HG02852 (cell line): ENCODE data around the gene DCP1A.

ENCODE experiments used
- ATAC-seq: cut with Tn5 transposase; IDR thresholded peaks from one replicate; pipeline ENCODE4 v1.9.1; 2021; ENCODE audit warnings: mild to moderate bottlenecking, moderate library complexity; ENCODE audit not compliant: unreplicated experiment

The DCP1A gene

DNA sequence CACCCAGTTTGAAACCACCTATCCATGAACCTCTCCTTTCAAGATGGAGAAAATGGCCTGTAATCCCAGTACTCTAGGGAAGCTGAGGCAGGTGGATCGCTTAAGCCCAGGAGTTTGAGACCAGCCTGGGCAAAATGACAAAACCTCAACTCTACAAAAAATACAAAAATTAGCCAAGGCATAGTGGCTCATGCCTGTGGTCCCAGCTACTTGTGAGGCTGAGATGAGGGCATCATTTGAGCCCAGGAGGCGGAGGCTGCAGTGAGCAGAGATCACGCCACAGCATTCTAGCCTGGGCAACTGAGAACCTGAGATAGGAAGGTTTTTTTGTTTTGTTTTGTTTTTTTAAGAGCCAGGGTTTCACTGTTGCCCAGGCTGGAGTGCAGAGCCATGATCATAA lies 96.9 kb downstream of the DCP1A start:
- no peak for ATAC-seq

DNA sequence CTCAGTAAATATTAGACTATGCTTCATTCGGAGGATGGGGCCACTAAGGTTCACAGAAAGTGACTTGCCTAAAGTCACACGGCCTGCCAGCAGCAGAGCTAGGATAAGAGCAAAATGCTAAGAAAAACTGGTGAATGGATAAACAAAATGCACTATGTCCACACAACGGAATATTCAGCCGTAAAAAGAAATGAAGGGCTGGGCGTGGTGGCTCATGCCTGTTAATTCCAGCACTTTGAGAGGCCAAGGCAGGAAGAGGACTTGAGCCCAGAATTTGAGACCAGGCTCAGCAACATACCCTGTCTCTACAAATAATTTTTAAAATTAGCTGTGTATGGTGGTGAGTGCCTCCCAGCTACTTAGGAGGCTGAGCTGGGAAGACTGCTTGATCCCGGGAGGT lies 99.2 kb downstream of the DCP1A start:
- no peak for ATAC-seq

DNA sequence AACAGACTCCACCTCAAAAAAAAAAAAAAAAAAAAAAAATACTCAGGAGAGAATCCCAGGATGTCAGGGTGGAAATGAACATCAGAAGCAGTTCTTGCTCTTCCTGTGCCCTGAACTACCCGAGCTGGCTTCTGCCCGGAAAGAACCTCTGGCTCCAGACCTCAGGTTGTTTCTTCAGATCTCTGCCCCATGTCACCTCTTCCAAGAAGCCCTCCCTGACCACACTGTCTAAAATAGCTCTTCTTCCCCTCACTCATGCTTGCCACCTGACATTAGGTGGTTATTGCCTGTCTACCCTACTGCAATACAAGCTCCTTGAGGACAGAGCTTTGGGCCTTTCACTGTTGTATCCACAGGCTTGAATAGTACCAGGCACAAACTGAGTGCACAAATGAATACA lies 99.7 kb downstream of the DCP1A start:
- no peak for ATAC-seq

DNA sequence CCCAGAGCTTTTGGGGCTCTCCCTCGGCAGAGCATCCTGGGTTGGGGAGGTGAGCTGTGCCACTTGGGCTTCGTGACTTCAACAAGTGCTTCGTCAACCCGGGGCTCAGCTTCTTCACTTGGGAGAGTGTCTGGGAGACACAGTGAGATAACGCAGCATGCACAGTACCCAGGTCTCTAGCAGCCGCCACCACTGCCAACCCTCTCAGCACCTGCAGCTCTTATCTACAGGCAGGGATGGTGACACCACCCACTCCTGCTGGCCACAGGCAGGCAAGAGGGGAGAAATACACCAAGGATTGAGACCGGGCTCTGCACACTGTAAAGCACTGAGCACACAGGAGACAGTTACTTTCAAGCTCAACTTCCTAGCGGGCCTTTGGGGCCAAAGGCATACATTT lies 103.1 kb downstream of the DCP1A start:
- ATAC-seq: no peak

DNA sequence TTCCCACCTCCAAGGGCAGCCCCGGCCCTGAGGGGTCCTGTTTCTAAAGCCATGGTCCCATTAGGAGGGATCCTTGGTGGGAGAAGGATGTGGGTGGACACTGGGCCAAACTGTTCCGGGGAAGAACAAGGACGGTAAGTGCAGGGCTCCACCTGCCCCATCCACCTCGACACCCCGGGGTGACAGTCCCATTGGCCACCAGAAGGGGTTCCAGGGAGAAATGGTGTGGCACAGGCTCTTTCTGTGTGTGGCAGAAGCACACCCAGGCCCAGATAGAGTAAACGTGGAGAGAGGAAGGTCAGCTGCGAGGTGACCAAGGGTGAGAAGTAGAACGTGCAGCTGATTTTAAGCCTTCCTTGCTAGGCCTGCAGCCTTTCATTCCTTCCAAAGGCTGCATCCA lies 103.6 kb downstream of the DCP1A start:
- ATAC-seq: no peak

DNA sequence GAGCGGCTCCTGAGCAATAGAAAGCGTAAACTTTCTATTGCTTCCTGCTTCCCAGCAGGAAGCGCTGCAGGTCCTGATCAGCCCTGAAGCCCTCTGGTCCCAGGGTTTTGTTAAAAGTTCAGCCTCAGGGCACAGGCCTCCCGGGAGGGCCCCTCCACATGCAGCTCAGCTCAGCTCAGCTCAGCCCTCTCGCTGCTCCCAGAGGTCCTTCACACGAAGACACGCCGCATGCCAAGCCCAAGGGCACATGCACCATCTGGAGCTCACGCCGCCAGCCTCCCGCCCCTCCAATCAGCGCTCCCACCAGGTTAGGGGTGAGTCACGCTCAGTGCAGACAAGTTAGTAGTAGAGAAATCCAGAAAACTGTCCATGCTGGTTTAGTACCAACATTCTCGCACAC lies 104.2 kb downstream of the DCP1A start:
- ATAC-seq: no peak

DNA sequence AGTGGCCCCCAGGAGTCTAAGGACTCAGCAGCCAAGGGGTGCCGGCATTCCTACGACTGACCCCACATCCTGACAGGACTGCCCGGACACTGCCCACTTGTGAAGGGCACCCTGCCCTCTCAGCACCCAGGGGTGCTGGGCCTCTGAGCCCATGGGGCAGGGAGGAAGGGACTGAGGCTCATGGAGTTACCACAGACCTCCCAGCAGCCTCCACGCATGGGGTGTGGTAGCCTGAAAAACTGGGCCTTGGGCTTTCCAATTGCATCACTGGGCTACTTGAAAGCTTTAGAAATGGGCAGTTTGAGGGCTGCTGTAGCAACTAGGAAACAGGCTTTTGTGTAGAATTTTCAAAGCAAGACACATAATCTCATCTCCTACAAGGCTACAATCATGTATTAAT lies 104.7 kb downstream of the DCP1A start:
- no peak for ATAC-seq

DNA sequence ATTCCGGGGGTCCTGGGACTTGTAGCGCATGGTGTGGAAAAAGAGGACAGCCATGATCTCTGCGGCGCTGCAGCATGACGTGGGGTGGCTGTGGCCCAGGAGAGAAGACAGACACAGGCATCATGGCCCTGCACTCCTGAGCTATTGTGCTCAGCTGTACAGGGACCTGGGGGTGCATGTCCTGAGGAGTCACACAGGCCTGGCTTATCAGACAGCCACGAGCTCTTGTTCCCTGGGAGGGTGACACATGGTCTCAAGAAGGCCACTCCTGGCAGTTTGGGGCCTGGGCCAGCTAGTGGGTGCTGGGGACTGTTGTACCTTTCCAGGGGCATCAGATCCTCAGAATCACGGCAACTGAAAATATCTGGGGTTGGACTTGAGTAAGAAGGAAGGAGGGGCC lies 105.2 kb downstream of the DCP1A start:
- ATAC-seq: no peak

DNA sequence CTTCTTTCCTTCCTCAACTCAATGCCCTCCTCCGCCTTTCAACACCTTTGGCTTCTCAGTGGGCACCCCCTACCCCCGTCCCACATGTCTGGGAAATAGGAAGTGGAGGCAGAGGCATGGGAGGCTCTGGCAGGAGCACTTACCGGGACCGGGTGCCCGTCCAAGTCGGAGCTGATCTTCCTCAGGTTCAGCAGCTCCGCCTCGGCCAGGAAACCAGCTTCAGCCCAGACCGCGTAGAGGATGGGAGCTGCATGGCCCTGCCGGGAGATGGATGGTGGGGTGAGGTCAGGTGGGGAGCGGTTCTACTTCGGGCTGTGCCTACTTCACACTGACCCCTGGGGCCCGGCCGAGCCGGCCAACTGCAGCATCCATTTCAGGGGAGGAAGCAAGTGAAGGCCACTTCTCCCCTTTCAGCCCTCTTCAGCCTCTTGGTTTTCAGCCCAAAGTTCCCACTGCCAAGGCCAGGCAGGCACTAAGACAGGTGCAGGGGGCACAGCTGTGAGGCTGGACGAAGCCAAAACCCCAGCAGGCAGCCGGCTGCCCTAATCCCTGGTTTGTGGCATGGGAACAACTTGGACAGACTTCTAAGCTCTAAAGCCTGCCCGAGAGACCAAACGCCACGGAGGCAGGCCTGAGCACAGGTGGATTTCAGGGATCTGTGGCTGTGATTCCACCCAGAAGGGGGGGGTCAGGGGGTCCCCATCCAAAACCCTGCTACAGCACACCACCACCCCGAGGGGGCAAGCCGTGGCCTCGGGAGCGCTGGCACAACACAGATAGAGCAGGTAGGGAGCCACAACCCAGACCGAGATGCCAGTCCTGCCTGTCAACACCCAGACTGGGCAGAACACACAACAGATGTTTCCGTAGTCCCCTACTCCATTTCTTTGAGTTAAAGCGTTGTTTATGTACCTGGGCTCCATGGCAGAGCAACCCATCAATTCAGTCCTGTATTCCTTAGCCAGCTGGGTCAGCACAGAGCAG lies 106.1 kb downstream of the DCP1A start:
- no peak for ATAC-seq

DNA sequence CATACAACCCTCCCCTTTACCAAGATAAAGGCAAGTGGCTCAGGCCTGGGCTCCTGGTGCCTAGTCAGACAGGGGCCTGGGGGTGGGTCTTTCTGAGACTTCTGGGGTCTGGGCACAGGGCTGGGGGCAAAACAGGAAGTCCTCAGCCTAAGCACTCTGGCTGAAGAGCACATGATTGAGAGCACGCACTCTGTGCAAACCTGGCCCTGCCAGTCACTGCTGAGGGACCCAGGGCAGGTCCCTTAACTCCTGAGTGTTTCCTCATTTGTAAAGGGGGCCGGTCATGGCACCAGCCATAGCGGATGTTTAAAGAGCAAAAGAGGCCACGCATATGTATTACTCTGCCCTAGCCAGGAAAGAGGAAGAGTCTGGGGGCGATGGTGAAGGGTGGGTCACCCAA lies 107.5 kb downstream of the DCP1A start:
- no peak for ATAC-seq

DNA sequence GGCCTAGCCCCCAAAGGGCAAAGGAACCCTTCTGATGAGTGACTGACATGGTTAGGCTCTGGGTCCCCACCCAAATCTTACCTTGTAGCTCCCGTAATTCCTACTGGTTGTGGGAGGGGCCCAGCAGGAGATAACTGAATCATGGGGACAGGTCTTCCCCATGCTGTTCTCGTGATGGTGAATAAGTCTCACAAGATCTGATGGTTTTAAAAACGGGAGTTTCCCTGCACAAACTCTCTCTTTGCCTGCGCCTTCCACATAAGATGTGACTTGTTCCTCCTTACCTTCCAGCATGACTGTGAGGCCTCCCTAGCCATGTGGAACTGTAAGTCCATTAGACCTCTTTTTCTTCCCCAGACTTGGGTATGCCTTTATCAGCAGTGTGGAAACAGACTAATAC lies 108.5 kb downstream of the DCP1A start:
- no peak for ATAC-seq

DNA sequence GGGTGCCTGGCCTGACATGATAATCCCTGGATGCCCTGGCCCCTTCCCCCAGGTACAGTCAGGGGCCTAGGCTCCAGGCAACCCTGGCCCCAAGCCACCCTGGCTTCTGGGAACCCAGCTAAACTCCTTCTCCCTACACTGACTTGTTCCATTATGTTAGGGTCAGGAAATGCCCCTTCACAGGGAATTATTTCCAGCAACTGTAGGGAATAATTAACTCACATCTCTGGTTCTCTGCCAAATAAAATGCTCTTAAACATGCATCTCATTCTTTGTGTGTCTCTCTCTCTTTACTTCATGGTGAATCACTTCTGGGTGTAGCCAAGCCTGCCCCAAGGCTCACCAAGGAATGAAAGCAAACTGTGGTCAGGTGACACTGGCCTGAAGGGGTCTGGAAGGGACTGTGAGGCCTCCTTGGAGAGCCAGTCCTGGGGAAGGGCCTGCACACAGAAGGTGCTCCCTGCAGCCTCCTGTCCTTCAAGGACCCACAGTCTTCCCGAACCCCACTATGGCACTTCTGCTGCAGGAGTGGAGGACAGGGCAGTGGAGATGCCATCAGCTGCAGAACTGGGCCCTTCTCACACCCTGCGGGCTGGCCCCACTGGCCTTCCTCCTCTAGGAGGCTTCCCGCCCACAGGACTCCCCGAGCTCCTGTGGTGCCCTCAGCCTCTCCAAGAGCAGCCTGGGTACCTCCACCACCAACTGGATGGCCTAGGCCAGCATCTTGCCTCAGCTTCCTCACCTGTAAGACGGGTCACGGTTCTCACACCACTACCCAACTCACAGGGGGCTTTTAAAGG lies 109.1 kb downstream of the DCP1A start:
- no peak for ATAC-seq

DNA sequence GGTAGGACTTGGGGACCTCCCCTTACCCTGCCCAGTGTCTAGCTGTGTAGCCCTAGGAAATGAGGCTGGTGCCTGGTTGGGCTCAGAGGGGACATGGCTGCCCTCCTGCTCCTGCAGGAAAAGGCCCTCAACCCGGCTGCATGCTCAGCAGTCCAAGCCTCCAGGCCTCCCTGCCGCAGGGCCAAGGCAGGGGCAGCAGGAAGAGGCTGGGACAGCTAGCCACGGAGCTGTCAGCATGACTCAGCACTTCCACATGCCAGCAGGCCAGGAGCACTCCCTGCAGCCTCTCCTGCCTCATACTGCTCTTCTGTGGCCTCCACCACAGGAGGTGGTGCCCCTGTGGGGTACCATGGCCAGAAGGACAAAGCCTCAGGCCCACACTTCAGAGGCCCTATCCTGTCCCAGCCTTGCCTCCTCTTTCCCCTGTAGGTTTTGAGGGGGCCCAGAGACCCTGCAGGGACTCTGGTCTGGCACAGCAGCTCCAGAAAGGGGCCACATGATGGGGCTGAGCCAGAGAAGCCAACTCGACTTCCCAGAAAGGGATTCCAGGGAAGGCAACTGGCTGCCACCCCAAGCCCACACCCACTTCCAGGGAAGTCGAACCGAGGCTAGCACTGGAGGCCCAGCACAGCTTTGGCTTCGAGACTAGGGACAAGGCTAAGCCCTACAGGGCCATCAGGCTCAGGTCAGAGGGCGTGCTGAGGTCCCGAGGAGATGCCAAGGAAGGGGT lies 111.1 kb downstream of the DCP1A start:
- no peak for ATAC-seq

DNA sequence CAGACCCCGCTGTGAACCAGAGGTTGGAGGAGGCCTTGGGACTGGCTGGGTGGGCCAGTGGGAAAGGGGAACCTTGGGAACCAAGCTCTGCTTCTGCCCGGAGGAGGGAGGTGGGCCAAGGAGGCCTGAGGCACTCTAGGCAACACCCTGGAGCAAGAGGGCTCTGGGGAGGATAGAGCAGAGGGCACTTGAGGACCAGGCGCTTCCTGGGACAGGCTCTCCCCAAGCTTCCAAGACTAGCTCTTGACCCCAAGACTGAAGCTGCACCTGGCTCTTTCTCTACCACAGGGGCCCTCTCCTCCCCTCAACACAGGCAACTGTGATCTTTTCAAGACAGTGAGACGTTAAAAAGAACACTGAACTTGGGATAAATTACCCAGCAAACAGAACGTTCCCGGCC lies 111.8 kb downstream of the DCP1A start:
- ATAC-seq: no peak

DNA sequence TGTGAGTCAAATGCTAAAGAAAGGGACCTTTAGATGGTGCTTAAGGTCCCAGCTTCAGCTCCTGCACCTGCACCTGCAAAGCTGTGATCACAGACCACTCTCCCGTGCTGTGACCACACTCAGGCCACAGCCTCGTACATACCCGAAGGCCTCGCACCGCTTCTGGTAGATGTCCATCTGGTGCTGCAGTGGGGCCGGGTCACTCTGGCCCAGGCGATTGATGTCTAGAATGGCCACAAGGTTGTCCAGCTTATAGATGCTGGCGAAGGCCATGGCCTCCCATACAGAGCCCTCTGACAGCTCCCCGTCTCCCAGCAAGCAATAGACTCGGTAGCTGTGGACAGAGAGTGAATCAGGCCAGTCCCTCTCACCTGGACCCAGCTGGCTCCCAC lies 112.5 kb downstream of the DCP1A start:
- ATAC-seq: no peak

DNA sequence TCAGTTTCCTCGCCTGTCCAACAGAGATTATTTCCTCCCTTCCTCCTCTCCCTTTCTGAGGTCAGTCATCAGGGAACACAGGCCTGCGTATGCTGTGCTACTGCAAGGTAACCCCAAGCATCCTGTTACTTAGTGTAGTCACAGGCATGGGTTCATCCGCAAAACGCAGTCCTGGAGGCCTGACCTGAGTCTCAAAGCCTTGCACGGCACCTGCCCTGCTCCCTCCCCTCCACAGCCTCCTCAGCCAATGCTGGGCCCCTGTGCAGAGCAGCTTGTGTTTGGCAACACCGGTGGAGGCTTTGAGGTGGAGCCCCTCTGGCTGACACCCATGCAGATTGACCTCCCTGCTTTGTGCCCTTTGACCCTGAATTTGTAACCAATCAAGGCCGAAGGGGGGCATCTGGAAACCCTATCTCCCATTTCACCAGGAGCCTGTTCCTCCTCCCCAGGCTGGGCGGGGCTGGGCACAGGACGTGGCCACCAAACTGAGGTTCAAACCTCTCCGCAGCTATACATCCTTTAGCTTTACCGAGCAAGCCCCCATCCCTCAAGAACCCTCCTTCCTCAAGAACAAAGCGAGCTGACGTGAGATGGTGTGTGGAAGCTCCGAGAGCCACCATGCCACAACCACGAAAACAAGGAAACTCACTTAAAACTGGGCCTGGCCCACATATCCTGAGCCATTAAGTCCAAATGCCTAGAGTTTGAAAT lies 113.1 kb downstream of the DCP1A start:
- no peak for ATAC-seq
